Measurements from ENCODE around the gene FBLN1. TPM values are rescaled to one million over a fixed set of nuclear protein-coding genes. Genes with fewer than 3 reads are reported as not detected.

FBLN1 gene
- total RNA-seq, 2 experiments from 2014 or later, result not detected

- Mint-ChIP-seq H3K9me3 (no peaks in the 10 kb centered on the region), H3K4me3 (no peak overlapping the region), H3K27ac (no peak overlapping the region), H3K27me3 (peaks cover 2% of the 10 kb centered on the region), H3K36me3 (ENCODE audit: low read depth) (no peaks in the 10 kb centered on the region), H3K4me1 (no peaks in the 10 kb centered on the region)
- CTCF ChIA-PET, result no interaction called here
- POLR2A ChIA-PET, result no interaction called here
- no peak for DNase-seq
These were observed 42.0 kb downstream of the FBLN1 start for GRCh38 chr22:45544588-45545170.

- ChIA-PET CTCF (no interaction called here), POLR2A (no interaction called here)
- H3K9me3 Mint-ChIP-seq, result no peaks in the 10 kb centered on the region
- DNase-seq, result no peak
- no peaks in the 10 kb centered on the region for H3K4me1 Mint-ChIP-seq
- H3K27ac Mint-ChIP-seq, result no peak overlapping the region
- no peak overlapping the region for H3K4me3 Mint-ChIP-seq
- H3K36me3 Mint-ChIP-seq (ENCODE audit: low read depth), result no peaks in the 10 kb centered on the region
- H3K27me3 Mint-ChIP-seq, result no peaks in the 10 kb centered on the region
These were observed 43.8 kb downstream of the FBLN1 start for GRCh38 chr22:45546333-45547015.

GRCh38 chr22:45547016-45547345 is 44.3 kb downstream of the FBLN1 start:
- Mint-ChIP-seq H3K36me3 (ENCODE audit: low read depth) (no peaks in the 10 kb centered on the region), H3K27me3 (no peaks in the 10 kb centered on the region), H3K27ac (no peak overlapping the region), H3K4me1 (no peaks in the 10 kb centered on the region), H3K4me3 (no peak overlapping the region), H3K9me3 (no peaks in the 10 kb centered on the region)
- POLR2A ChIA-PET, result no interaction called here
- DNase-seq, result no peak
- CTCF ChIA-PET, result no interaction called here

GRCh38 chr22:45547731-45548130 is 45.0 kb downstream of the FBLN1 start:
- no peak for DNase-seq
- no peak overlapping the region for H3K27ac Mint-ChIP-seq
- no peaks in the 10 kb centered on the region for H3K9me3 Mint-ChIP-seq
- no peaks in the 10 kb centered on the region for H3K4me1 Mint-ChIP-seq
- CTCF ChIA-PET, result no interaction called here
- no peaks in the 10 kb centered on the region for H3K27me3 Mint-ChIP-seq
- POLR2A ChIA-PET, result no interaction called here
- H3K4me3 Mint-ChIP-seq, result no peak overlapping the region
- no peaks in the 10 kb centered on the region for H3K36me3 Mint-ChIP-seq (ENCODE audit: low read depth)

DNA sequence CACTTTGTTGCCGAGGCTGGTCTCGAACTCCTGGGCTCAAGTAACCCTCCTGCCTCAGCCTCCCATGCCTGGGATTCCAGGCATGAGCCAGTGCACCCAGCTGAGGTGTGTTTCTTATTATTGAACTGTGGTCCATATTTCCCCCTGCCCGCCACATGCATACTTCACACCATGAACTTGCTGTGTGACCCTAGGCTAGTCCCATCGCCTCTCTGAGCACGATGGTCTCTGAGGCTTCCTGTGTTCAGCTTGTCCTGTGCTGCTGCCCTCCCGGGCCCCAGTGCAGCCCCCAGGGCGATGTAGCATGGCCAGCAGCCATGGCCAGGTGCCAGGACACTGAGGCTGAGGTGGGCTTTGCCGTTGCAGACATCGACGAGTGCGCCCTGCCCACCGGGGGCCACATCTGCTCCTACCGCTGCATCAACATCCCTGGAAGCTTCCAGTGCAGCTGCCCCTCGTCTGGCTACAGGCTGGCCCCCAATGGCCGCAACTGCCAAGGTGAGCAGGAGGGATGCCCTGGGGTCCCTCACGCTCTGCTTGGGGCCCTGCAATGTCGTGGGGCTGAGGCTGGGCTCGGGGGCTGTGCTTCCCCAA is 45.7 kb downstream of the FBLN1 start:
- no peaks in the 10 kb centered on the region for H3K36me3 Mint-ChIP-seq (ENCODE audit: low read depth)
- POLR2A ChIA-PET, result no interaction called here
- no peaks in the 10 kb centered on the region for H3K27me3 Mint-ChIP-seq
- CTCF ChIA-PET, result no interaction called here
- H3K4me1 Mint-ChIP-seq, result no peaks in the 10 kb centered on the region
- H3K27ac Mint-ChIP-seq, result no peak overlapping the region
- H3K9me3 Mint-ChIP-seq, result no peaks in the 10 kb centered on the region
- DNase-seq, result no peak
- H3K4me3 Mint-ChIP-seq, result no peak overlapping the region

GRCh38 chr22:45548991-45549761 is 46.5 kb downstream of the FBLN1 start:
- Mint-ChIP-seq H3K36me3 (ENCODE audit: low read depth) (no peaks in the 10 kb centered on the region), H3K27ac (no peak overlapping the region), H3K4me3 (no peak overlapping the region), H3K4me1 (no peaks in the 10 kb centered on the region), H3K27me3 (peaks cover 2% of the 10 kb centered on the region), H3K9me3 (no peaks in the 10 kb centered on the region)
- ChIA-PET CTCF (no interaction called here), POLR2A (no interaction called here)
- DNase-seq, result no peak

DNA sequence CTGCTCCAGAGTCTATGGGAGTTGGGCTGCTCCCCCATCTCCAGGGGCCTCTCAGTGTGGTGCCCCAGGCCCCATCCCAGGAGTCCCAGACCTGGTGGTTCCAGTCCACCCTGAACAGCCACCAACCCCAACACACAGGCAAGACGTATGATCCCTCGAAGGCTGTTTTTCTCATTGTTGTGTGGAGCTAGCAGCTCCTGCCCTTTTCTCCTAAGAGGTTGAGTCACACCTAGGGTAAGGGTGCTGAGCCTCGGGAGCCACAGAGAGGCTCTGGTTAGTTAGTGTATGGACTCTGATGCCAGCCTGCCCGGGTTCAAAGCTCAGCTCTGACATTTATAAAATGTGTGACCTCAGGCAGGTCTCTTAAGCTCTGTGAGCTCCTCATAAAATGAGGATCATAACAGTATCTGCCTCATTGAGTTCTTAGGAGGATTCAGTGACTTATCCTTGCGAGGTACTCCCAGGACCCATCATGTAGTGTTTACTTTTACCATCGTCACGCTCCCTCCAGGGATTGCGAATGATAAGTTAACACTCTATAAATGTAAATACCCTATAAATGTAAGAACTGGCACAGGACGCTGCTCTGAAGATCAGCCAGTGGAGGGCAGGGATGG is 47.2 kb downstream of the FBLN1 start:
- POLR2A ChIA-PET, result no interaction called here
- DNase-seq, result no peak
- no peak overlapping the region for H3K4me3 Mint-ChIP-seq
- no peak overlapping the region for H3K27ac Mint-ChIP-seq
- H3K36me3 Mint-ChIP-seq (ENCODE audit: low read depth), result no peaks in the 10 kb centered on the region
- H3K4me1 Mint-ChIP-seq, result no peaks in the 10 kb centered on the region
- CTCF ChIA-PET, result no interaction called here
- H3K27me3 Mint-ChIP-seq, result peaks cover 2% of the 10 kb centered on the region
- no peaks in the 10 kb centered on the region for H3K9me3 Mint-ChIP-seq

GRCh38 chr22:45550416-45550815 is 47.7 kb downstream of the FBLN1 start:
- H3K9me3 Mint-ChIP-seq, result no peaks in the 10 kb centered on the region
- H3K4me1 Mint-ChIP-seq, result no peaks in the 10 kb centered on the region
- H3K36me3 Mint-ChIP-seq (ENCODE audit: low read depth), result no peaks in the 10 kb centered on the region
- ChIA-PET POLR2A (no interaction called here), CTCF (no interaction called here)
- DNase-seq, result no peak
- peaks cover 2% of the 10 kb centered on the region for H3K27me3 Mint-ChIP-seq
- H3K4me3 Mint-ChIP-seq, result no peak overlapping the region
- H3K27ac Mint-ChIP-seq, result no peak overlapping the region

DNA sequence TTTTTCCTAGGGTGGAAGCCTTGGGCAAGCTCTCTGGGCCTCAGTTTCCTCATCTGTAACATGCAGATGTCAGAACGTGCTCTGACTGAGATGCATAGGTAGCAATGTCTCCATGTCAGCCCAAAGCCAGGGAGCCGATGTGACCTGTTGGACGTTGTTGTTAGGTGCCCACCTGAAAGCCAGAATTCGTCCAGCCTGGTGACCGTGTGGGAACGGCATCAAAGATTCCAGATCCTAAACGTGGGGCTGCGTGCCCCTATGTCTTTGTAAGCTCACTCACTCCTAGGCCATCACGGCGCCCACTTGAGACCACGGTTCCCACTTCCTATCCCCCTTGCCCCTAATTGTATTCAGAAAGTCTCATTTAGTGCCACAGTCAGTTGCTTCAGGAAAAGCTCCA is 48.2 kb downstream of the FBLN1 start:
- Mint-ChIP-seq H3K27ac (no peak overlapping the region), H3K27me3 (peaks cover 2% of the 10 kb centered on the region), H3K36me3 (ENCODE audit: low read depth) (no peaks in the 10 kb centered on the region), H3K9me3 (no peaks in the 10 kb centered on the region), H3K4me1 (no peaks in the 10 kb centered on the region), H3K4me3 (no peak overlapping the region)
- DNase-seq, result no peak
- POLR2A ChIA-PET, result no interaction called here
- CTCF ChIA-PET, result no interaction called here

GRCh38 chr22:45551310-45552016 is 48.8 kb downstream of the FBLN1 start:
- H3K36me3 Mint-ChIP-seq (ENCODE audit: low read depth), result no peaks in the 10 kb centered on the region

DNA sequence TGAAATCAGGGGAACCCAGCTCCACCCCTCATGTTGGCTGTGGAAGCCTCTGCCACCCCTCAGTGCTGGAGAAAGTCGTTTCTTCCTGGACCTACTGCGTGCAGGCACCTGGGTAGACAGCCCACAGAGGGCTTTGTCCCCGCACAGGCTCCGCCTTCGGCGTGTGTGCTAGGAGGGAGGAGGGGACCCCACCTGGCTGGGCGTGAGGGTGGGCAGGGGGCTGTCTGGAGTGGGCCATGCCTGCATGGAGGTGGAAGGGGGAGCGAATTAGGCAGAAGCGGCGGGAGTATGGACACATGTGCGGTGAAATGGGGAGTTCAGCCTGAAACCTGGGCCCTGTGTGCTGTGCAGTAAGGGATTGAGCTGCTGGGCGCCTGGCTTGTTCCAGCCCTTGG is 49.3 kb downstream of the FBLN1 start:
- Mint-ChIP-seq H3K9me3 (no peaks in the 10 kb centered on the region), H3K27ac (no peak overlapping the region)
- POLR2A ChIA-PET, result no interaction called here

More at GRCh38 chr22:45551310-45552016, 48.8 kb downstream of the FBLN1 start:
- Mint-ChIP-seq H3K4me3 (no peak overlapping the region), H3K27ac (no peak overlapping the region), H3K9me3 (no peaks in the 10 kb centered on the region), H3K27me3 (peaks cover 2% of the 10 kb centered on the region), H3K4me1 (no peaks in the 10 kb centered on the region)
- ChIA-PET POLR2A (no interaction called here), CTCF (no interaction called here)
- no peak for DNase-seq

GRCh38 chr22:45552580-45553350 is 50.1 kb downstream of the FBLN1 start:
- ChIA-PET POLR2A (no interaction called here), CTCF (interaction anchor here (1.2 kb wide), 1 partner anchor 162 kb away, joined by 3 read pairs; no protein-coding TSS in a partner anchor)
- Mint-ChIP-seq H3K27ac (no peak overlapping the region), H3K4me3 (no peak overlapping the region), H3K36me3 (ENCODE audit: low read depth) (no peaks in the 10 kb centered on the region), H3K4me1 (no peaks in the 10 kb centered on the region), H3K9me3 (no peaks in the 10 kb centered on the region), H3K27me3 (peaks cover 2% of the 10 kb centered on the region)
- no peak for DNase-seq

More for the DNA sequence above, 49.3 kb downstream of the FBLN1 start:
- CTCF ChIA-PET, result interaction anchor here (1.2 kb wide), 1 partner anchor 162 kb away, joined by 3 read pairs; no protein-coding TSS in a partner anchor
- Mint-ChIP-seq H3K4me1 (no peaks in the 10 kb centered on the region), H3K4me3 (no peak overlapping the region), H3K27me3 (peaks cover 2% of the 10 kb centered on the region), H3K36me3 (ENCODE audit: low read depth) (no peaks in the 10 kb centered on the region)
- no peak for DNase-seq
